Measurements from ENCODE around the gene FAM174C.

The FAM174C gene

GRCh38 chr19:1286487-1287353 is 11.4 kb downstream of the FAM174C start:
- DNase-seq (ENCODE audit: low spot score): no peak

- no peak for DNase-seq (ENCODE audit: low spot score)
These were observed 12.3 kb downstream of the FAM174C start for GRCh38 chr19:1287354-1288225.

GRCh38 chr19:1288226-1288612 is 12.9 kb downstream of the FAM174C start:
- no peak for DNase-seq (ENCODE audit: low spot score)

- no peak for DNase-seq (ENCODE audit: low spot score)
These were observed 13.7 kb downstream of the FAM174C start for GRCh38 chr19:1288833-1289685.

GRCh38 chr19:1289686-1290025 is 14.3 kb downstream of the FAM174C start:
- no peak for DNase-seq (ENCODE audit: low spot score)

- DNase-seq (ENCODE audit: low spot score): no peak
These were observed 14.9 kb downstream of the FAM174C start for GRCh38 chr19:1290196-1290702.

GRCh38 chr19:1290703-1291651 is 15.6 kb downstream of the FAM174C start:
- DNase-seq (ENCODE audit: low spot score): no peak

- no peak for DNase-seq (ENCODE audit: low spot score)
These were observed 16.6 kb downstream of the FAM174C start for GRCh38 chr19:1291761-1292418.

GRCh38 chr19:1292419-1293151 is 17.3 kb downstream of the FAM174C start:
- DNase-seq (ENCODE audit: low spot score): no peak

- no peak for DNase-seq (ENCODE audit: low spot score)
These were observed 18.7 kb downstream of the FAM174C start for GRCh38 chr19:1293782-1294604.

GRCh38 chr19:1294688-1295087 is 19.4 kb downstream of the FAM174C start:
- no peak for DNase-seq (ENCODE audit: low spot score)

- DNase-seq (ENCODE audit: low spot score): peak; percentile 44
These were observed 20.1 kb downstream of the FAM174C start for GRCh38 chr19:1295169-1296012.

GRCh38 chr19:1296078-1296477 is 20.7 kb downstream of the FAM174C start:
- DNase-seq (ENCODE audit: low spot score): no peak

GRCh38 chr19:1296575-1297271 is 21.4 kb downstream of the FAM174C start:
- DNase-seq (ENCODE audit: low spot score): no peak

- DNase-seq (ENCODE audit: low spot score): no peak
These were observed 22.9 kb downstream of the FAM174C start for GRCh38 chr19:1298235-1298634.

GRCh38 chr19:1299801-1300200 is 24.5 kb downstream of the FAM174C start:
- DNase-seq (ENCODE audit: low spot score): no peak
